HG02884 (cell line): ENCODE measurements around the gene TSACC.

Source experiments
- ATAC-seq: cut with Tn5 transposase; IDR thresholded peaks from one replicate; pipeline ENCODE4 v1.9.1; 2021; ENCODE audit warnings: mild to moderate bottlenecking, moderate library complexity; ENCODE audit not compliant: unreplicated experiment

TSACC gene

GRCh38 chr1:156372876-156373275 is 34.5 kb downstream of the TSACC start:
- no peak for ATAC-seq

- ATAC-seq, result no peak
Observed at GRCh38 chr1:156373546-156373945, 35.2 kb downstream of the TSACC start.

- no peak for ATAC-seq
Observed at GRCh38 chr1:156376146-156376545, 37.8 kb downstream of the TSACC start.

GRCh38 chr1:156376958-156377919 is 38.9 kb downstream of the TSACC start:
- ATAC-seq, result no peak

- no peak for ATAC-seq
Observed at GRCh38 chr1:156378557-156378956, 40.2 kb downstream of the TSACC start.

- ATAC-seq, result no peak
Observed at GRCh38 chr1:156379420-156380165, 41.3 kb downstream of the TSACC start.

- ATAC-seq, result no peak
Observed at GRCh38 chr1:156382561-156382960, 44.2 kb downstream of the TSACC start.

- ATAC-seq, result no peak
Observed at GRCh38 chr1:156383023-156383422, 44.7 kb downstream of the TSACC start.

- ATAC-seq, result no peak
Observed at GRCh38 chr1:156384007-156384406, 45.7 kb downstream of the TSACC start.

- ATAC-seq, result no peak
Observed at GRCh38 chr1:156384658-156385057, 46.3 kb downstream of the TSACC start.

GRCh38 chr1:156385534-156386031 is 47.3 kb downstream of the TSACC start:
- ATAC-seq, result no peak

GRCh38 chr1:156386134-156386901 is 48.0 kb downstream of the TSACC start:
- ATAC-seq, result no peak

GRCh38 chr1:156386949-156387869 is 48.9 kb downstream of the TSACC start:
- ATAC-seq, result no peak

GRCh38 chr1:156387870-156388173 is 49.5 kb downstream of the TSACC start:
- ATAC-seq, result no peak

GRCh38 chr1:156388174-156389137 is 50.1 kb downstream of the TSACC start:
- no peak for ATAC-seq

- no peak for ATAC-seq
Observed at GRCh38 chr1:156389311-156389710, 51.0 kb downstream of the TSACC start.

GRCh38 chr1:156390469-156391365 is 52.4 kb downstream of the TSACC start:
- ATAC-seq, result no peak

GRCh38 chr1:156391366-156391677 is 53.0 kb downstream of the TSACC start:
- ATAC-seq, result no peak
